ENCODE measurements around the gene HACD1. TPM values are rescaled to one million over a fixed set of nuclear protein-coding genes. Genes with fewer than 3 reads are reported as not detected.
A peak's percentile ranks its signal among the peaks of the same experiment; 100 is the strongest.

Gene HACD1
- total and polyA plus RNA-seq, 2 of the 4 experiments (the other 2 are of a cell fraction), result 10.0 to 24.9 TPM

DNA sequence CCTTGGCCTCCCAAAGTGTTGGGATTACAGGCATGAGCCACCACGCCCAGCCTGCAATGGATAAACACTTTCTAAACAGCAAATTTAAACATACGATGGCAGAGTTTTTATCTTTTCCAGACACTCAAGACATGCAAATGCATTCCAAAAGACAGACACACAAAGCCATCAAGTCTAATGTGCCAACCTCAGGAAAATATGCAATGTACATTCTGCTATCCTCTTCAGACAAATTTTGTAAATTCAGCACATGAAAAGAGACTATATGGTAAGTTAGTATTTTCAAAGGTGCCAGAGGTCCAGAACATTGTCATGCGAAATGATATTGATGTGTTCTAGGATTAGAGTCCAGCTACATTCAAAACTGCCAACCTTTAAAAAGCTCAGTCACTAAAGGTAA lies 19.8 kb downstream of the HACD1 start:
- Histone ChIP-seq H3K4me1 (ENCODE audit: control insufficient read depth, insufficient read depth, low read length) (no peaks in the 10 kb centered on the region), H2BK15ac (ENCODE audit: low read depth, low read length) (no peak overlapping the region), H3K4me3 (ENCODE audit: insufficient read depth, low read depth, low read length) (no peak overlapping the region), H4K91ac (ENCODE audit: insufficient read depth, low read depth, low read length) (no peak overlapping the region), H2AK9ac (replicated peaks; ENCODE audit: low read depth, low read length, poor library complexity) (no peak overlapping the region), H3K18ac (ENCODE audit: low read depth, low read length) (no peak overlapping the region), H2AK5ac (ENCODE audit: low read depth, low read length) (no peak overlapping the region), H3K9me1 (ENCODE audit: insufficient read depth, low read length) (no peaks in the 10 kb centered on the region), H3K9ac (ENCODE audit: low read depth, low read length) (no peak overlapping the region), H3K4me2 (ENCODE audit: low read depth, low read length) (no peak overlapping the region), H2BK5ac (ENCODE audit: low read depth, low read length, poor library complexity, severe bottlenecking) (no peak overlapping the region), H2BK20ac (ENCODE audit: low read depth, low read length) (no peak overlapping the region), H2BK120ac (ENCODE audit: low read depth, low read length) (no peak overlapping the region), H2AFZ (replicated peaks; ENCODE audit: low read length, poor library complexity) (no peak overlapping the region), H3K27ac (ENCODE audit: insufficient read depth, low read length) (no peak overlapping the region), H4K5ac (ENCODE audit: low read depth, low read length) (no peak overlapping the region), H3K79me1 (ENCODE audit: low read depth in 1 of 2, low read length in 2 of 2) (0 out of 4 replicates have a peak, but pooled peaks cover 0 to 3% of the 10 kb centered on the region in 2 experiments), H3K9me3 (ENCODE audit: control insufficient read depth, insufficient read depth, low read length) (no peaks in the 10 kb centered on the region), H4K20me1 (ENCODE audit: insufficient read depth, low read length) (no peaks in the 10 kb centered on the region), H3K4ac (ENCODE audit: low read depth, low read length) (no peak overlapping the region), H4K8ac (ENCODE audit: low read depth in 2 of 2, low read length in 2 of 2) (no peak overlapping the region), H3K27me3 (ENCODE audit: control insufficient read depth, insufficient read depth, low read length) (no peaks in the 10 kb centered on the region), H3K36me3 (ENCODE audit: control insufficient read depth, insufficient read depth, low read length) (peaks cover 8% of the 10 kb centered on the region), H3K23ac (ENCODE audit: low read depth, low read length) (no peak overlapping the region), H3K56ac (ENCODE audit: extremely low read depth, insufficient read depth, low read length) (no peak overlapping the region), H3K14ac (replicated peaks; ENCODE audit: low read depth, low read length) (no peak overlapping the region)
- BruUV-seq (replicated peaks), result no TSS peak
- ChIA-PET POLR2A (ENCODE audit: unreplicated experiment) (no interaction called here), CTCF (no interaction called here)
- intact Hi-C loops (cut with micrococcal nuclease) (loop anchor here (5.0 kb wide), 3 partner anchors 80 to 165 kb away; partner anchors contain the start of gene ST8SIA6), dilution Hi-C loops (cut with HindIII; ENCODE audit: low sequenced_read_pairs, unreplicated experiment) (no loop called here), in situ Hi-C loops (cut with MboI; ENCODE audit: low sequenced_read_pairs) (no loop called here)
- no peak for ATAC-seq (ENCODE audit: low read depth)
- TF ChIP-seq POLR2A (IDR thresholded peaks at IDR 0.05; ENCODE audit: low read depth, low read length) (no peak), MAFK (IDR thresholded peaks at IDR 0.05; ENCODE audit: low read depth, low read length) (0 out of 2 replicates have a peak, but pooled peaks have one; percentile 23)
- no CpG with 5 or more reads among the region's 3 CpGs for WGBS, 2 experiments (ENCODE audit: extremely low coverage in 2 of 2, insufficient read length in 1 of 2)
- no peak for DNase-seq

Data from IMR-90 (cell line).